Limb (tissue), 2 donors: ENCODE measurements around the gene RBM22.

Experiments used
- DNase-seq, 2 donors: peaks; one replicate each; pipeline ENCODE4 v3.0.0-alpha.2; 2016; ENCODE audit errors: extremely low spot score in 2 of 2

The RBM22 gene

DNA sequence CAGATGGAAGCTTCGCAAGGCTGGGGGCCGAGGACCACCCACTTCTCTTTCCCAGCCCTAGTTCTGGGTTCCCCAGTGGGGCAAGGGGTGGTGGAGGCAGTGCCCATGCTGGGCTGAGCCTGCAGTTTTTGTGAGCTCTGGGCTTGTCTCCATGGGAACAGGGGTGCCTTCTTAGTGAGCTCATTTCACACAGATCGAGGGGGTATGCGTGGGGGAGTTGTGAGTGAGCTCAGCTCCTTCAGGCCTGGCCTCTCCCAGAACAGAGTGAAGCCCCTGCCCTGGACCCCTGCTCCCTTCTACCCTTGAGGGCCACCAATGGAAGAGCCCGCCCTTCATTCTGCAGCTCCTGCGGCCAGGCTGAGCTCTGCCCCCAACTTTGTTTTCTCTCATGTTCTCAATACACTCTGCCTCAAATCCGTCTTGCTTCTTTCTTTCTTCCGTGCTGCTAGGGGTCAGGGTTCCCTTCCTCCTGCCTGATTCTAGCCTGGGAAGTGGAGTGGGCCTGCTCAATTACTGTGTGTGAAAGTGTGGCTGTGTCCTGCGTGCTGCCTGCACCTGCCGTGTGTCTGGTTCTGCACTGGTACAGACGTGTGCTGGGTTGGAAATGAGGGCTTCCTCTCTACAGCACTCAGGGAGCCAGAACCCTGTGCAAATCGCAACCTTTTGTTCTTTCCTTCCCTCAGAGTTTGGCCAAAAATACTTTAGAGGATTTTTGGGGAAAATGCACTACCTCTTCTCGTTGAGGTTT is 48.8 kb downstream of the RBM22 start:
- no peak for DNase-seq

GRCh38 chr5:150651382-150651781 is 49.5 kb downstream of the RBM22 start:
- DNase-seq, result no peak

DNA sequence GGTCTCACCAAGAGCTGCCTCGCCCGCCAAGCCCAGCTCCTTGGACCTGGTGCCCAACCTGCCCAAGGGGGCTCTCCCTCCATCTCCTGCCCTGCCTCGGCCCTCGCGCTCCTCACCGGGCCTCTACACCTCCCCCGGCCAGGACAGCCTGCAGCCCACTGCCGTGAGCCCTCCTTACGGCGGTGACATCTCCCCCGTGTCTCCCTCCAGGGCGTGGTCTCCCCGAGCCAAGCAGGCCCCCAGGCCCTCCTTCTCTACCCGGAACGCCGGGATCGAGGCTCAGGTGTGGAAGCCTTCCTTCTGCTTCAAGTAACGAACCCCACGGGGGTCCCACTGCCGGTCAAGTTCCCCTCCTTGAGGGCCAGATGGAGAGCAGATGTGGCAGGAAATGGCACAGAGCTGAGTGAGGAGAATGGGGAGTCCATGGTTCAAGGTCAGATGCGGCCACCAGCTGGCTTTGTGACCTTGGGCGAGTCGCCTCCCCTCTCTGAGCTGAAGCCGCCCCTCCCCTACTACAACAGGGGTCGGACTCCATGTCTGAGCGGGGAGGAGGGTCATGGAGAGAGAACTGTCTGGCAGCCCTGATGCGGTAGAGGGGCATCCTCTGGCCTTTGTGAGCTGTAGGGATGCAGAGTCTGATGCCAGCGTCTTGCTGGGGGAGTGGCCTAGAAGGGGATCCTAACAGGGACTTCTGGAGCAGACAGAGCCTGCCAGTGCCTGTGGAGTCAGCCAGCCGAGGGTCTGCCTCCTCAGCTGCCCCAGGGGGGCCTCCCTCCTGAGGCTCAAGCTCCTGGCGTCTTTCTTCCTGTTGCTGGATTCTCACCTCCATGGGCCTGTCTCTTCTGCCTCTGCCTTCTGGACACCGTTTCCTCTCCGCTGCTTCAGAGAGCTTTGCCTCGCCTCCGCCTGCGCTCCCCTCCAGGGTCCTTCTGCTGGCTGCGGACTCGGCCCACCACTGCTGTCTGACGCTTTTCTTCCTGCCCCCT is 50.5 kb downstream of the RBM22 start:
- DNase-seq, result peak in 1 of 2 donors; percentile 34

DNA sequence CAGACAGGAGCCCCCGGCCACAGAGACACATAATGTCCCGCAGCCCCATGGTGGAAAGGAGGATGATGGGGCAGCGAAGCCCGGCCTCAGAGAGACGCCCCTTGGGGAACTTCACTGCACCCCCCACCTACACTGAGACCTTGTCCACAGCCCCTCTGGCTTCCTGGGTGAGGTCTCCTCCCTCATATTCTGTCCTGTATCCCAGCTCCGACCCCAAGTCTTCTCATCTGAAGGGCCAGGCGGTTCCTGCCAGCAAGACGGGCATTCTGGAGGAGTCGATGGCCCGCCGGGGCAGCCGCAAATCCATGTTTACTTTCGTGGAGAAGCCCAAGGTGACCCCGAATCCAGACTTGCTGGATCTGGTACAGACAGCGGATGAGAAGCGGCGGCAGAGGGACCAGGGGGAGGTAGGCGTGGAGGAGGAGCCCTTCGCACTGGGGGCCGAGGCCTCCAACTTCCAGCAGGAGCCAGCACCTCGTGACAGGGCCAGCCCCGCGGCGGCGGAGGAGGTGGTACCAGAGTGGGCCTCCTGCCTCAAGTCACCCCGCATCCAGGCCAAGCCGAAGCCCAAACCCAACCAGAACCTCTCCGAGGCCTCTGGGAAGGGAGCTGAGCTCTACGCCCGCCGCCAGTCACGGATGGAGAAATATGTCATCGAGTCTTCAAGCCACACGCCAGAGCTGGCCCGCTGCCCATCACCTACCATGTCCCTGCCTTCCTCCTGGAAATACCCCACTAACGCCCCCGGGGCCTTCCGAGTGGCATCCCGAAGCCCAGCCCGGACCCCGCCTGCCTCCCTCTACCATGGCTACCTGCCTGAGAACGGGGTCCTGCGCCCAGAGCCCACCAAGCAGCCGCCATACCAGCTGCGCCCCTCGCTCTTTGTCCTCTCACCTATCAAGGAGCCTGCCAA is 51.5 kb downstream of the RBM22 start:
- DNase-seq, result peak in 1 of 2 donors; percentile 45

DNA sequence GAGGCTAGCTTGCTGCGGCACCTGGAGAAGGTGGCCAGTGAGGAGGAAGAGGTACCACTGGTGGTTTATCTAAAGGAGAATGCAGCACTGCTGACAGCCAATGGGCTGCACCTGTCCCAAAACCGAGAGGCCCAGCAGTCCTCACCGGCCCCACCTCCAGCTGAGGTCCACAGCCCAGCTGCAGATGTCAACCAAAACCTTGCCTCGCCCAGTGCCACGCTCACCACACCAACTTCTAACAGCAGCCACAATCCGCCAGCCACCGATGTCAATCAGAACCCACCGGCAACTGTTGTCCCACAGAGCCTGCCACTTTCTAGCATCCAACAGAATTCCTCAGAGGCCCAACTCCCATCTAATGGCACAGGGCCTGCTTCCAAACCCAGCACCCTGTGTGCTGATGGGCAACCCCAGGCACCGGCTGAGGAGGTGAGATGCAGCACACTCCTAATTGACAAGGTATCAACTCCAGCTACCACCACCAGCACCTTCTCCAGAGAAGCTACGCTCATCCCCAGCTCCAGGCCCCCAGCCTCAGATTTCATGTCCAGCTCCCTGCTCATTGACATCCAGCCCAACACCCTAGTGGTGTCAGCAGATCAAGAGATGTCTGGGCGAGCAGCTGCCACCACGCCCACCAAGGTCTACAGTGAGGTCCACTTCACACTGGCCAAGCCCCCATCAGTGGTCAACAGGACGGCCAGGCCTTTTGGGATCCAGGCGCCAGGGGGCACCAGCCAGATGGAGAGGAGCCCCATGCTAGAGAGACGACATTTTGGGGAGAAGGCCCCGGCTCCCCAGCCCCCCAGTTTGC is 52.4 kb downstream of the RBM22 start:
- DNase-seq, result peak in 1 of 2 donors; percentile 27

DNA sequence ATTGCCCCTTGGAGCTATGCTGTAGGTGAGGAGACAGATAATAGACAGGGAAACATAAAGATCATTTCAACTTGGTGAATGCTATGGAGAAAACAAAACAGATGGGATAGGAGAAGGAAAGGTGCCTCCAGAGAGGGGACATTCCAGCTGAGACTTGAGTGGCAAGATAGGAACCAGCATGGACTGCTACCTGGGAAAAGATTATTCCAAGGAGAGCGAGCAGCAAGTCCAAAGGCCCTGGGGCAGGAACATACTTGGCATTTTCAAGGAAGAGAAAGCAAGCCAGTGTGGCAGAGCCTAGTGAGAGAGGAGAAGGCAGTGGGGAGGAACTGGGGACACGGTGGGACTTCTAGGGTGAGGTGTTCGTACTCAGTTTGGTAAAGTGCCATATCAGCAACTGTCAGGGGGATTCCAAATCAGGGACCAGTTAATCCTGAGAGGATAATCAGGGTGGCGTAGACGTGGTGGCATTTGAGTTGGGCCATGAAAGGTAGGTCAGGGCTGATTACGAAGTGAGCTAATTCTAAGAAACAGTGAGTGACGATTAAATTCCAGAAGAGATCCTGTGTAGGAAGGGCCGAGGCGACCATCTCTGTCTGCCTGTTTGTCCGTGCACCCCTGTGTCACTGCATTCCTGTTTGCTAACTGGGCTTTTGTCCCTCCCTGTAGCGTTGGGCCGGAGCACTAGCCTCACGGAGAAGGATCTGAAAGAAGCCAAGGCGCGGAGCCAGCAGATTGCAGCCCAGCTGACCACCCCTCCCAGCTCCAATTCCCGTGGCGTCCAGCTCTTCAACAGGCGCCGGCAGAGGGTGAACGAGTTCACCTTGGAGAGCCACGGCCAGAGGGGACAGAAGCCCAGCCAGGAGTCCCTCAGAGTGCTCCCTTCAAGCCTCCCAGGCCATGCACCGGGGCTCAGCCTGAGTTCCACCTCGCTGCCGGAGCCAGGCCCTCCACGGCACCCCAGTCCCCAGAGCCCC is 53.3 kb downstream of the RBM22 start:
- DNase-seq, result peak in 1 of 2 donors; percentile 29

- peak in 1 of 2 donors; percentile 54 for DNase-seq
Observed at GRCh38 chr5:150645070-150645700, 55.7 kb downstream of the RBM22 start.

GRCh38 chr5:150644514-150644913 is 56.3 kb downstream of the RBM22 start:
- DNase-seq, result peak in 1 of 2 donors; percentile 38

GRCh38 chr5:150644058-150644457 is 56.8 kb downstream of the RBM22 start:
- DNase-seq, result peak in 1 of 2 donors; percentile 19

- DNase-seq, result no peak
Observed at GRCh38 chr5:150642991-150643710, 57.7 kb downstream of the RBM22 start.

GRCh38 chr5:150642567-150642927 is 58.3 kb downstream of the RBM22 start:
- DNase-seq, result peak in 1 of 2 donors; percentile 77

GRCh38 chr5:150641824-150642566 is 58.9 kb downstream of the RBM22 start:
- DNase-seq, result no peak

DNA sequence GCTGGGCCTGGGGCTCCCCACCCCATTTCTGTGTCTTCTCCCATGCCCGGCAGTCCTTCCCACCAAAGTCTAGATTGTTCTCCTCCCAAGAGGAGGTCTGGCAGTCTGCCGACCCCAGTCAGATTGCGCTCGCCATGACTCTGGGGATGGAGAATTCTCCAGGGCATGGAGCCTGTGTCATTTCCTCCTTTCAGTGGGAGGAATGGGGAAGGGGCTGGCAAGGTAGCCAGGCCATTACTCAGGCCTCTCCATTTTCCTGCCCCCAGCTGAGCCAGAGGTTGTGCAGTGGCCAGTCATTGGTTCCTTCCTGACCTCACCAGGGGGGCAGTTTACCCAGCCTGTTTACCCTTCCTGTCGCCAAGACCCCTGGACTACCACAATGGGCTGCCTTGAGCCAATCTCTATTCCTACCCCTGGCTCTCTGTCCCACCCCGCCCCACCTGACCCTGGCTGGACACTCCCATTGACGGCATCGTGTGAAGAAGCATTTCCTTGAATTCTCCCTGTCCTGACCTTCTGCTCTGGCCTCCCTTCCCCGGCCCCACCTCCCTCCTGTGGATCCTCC is 59.8 kb downstream of the RBM22 start:
- DNase-seq, result no peak
